Endothelial cell of umbilical vein (primary cell): ENCODE measurements around the gene PPEF2.

ENCODE experiments used
- EZH2 ChIP-seq: IDR thresholded peaks from 2 replicates; pipeline ENCODE4 v1.6.1; 2012; ENCODE audit warnings: borderline replicate concordance, low read depth, mild to moderate bottlenecking, moderate library complexity, low read length, inconsistent platforms; ENCODE audit not compliant: severe bottlenecking
- FOS ChIP-seq: IDR thresholded peaks from 2 replicates; pipeline ENCODE4 v1.6.1; 2011; ENCODE audit warnings: mild to moderate bottlenecking, low read length, moderate library complexity, borderline replicate concordance; ENCODE audit not compliant: insufficient read depth
- MAX ChIP-seq: IDR thresholded peaks from 2 replicates; pipeline ENCODE4 v1.6.1; 2011; ENCODE audit not compliant: insufficient read depth, insufficient read length
- POLR2A ChIP-seq: IDR thresholded peaks from 2 replicates; pipeline ENCODE4 v1.6.1; 2012; ENCODE audit warnings: low read depth, mild to moderate bottlenecking, control low read depth, low read length

GRCh38 chr4:75820197-75820596 lies 82.1 kb downstream of the PPEF2 start:
- TF ChIP-seq FOS (no peak), MAX (no peak), EZH2 (no peak), POLR2A (no peak)
